CD4-positive, alpha-beta T cell treated with Interleukin-15 for 4 hours (primary cell): ENCODE measurements around the gene TTLL3.
"Not testable (repeated sequence)": the region's sequence is repeated elsewhere in the genome, so short reads cannot be mapped to it uniquely, and the experiment has no call there.

Source experiments
- DNase-seq: peaks from one replicate; pipeline ENCODE4 v3.0.0-alpha.2; 2020; ENCODE audit warnings: low spot score

Gene TTLL3

GRCh38 chr3:9841015-9841414, 31.0 kb downstream of the TTLL3 start:
- DNase-seq: no peak

- DNase-seq: peak; percentile 97
Measured at GRCh38 chr3:9843715-9844438, 33.8 kb downstream of the TTLL3 start, which contains the start of gene RPUSD3. Gene RPUSD3 (minus strand): TSS chr3:9844008. CDS start chr3:9843990, 18 bp downstream.

GRCh38 chr3:9846231-9846630, 36.2 kb downstream of the TTLL3 start:
- no peak for DNase-seq

GRCh38 chr3:9846931-9847488, 36.9 kb downstream of the TTLL3 start:
- no peak for DNase-seq

GRCh38 chr3:9847870-9848269, 37.8 kb downstream of the TTLL3 start:
- DNase-seq: not testable (repeated sequence)

GRCh38 chr3:9848860-9849259, 38.8 kb downstream of the TTLL3 start:
- DNase-seq: peak; percentile 55

GRCh38 chr3:9851383-9851782, 41.3 kb downstream of the TTLL3 start:
- not testable (repeated sequence) for DNase-seq

- not testable (repeated sequence) for DNase-seq
Measured at GRCh38 chr3:9851926-9852325, 41.9 kb downstream of the TTLL3 start.

GRCh38 chr3:9852528-9852927, 42.5 kb downstream of the TTLL3 start:
- DNase-seq: no peak

- DNase-seq: not testable (repeated sequence)
Measured at GRCh38 chr3:9854291-9854940, 44.4 kb downstream of the TTLL3 start.

- no peak for DNase-seq
Measured at GRCh38 chr3:9855594-9855993, 45.5 kb downstream of the TTLL3 start.

- DNase-seq: no peak
Measured at GRCh38 chr3:9859530-9860025, 49.5 kb downstream of the TTLL3 start.

- DNase-seq: no peak
Measured at GRCh38 chr3:9861201-9861600, 51.1 kb downstream of the TTLL3 start.

- no peak for DNase-seq
Measured at GRCh38 chr3:9861626-9862130, 51.6 kb downstream of the TTLL3 start.

GRCh38 chr3:9862391-9863057, 52.5 kb downstream of the TTLL3 start:
- peak; percentile 13 for DNase-seq

- no peak for DNase-seq
Measured at GRCh38 chr3:9863058-9863772, 53.2 kb downstream of the TTLL3 start.

GRCh38 chr3:9864200-9864927, 54.3 kb downstream of the TTLL3 start:
- DNase-seq: no peak

- DNase-seq: not testable (repeated sequence)
Measured at GRCh38 chr3:9865125-9865637, 55.1 kb downstream of the TTLL3 start.

- DNase-seq: no peak
Measured at GRCh38 chr3:9866639-9867038, 56.6 kb downstream of the TTLL3 start.

- no peak for DNase-seq
Measured at GRCh38 chr3:9867106-9867505, 57.0 kb downstream of the TTLL3 start.

GRCh38 chr3:9869955-9870354, 59.9 kb downstream of the TTLL3 start:
- DNase-seq: no peak
